ENCODE measurements around the gene CSH2. TPM values are rescaled to one million over a fixed set of nuclear protein-coding genes. Genes with fewer than 3 reads are reported as not detected.
A peak's percentile ranks its signal among the peaks of the same experiment; 100 is the strongest.
"Not testable (repeated sequence)": the region's sequence is repeated elsewhere in the genome, so short reads cannot be mapped to it uniquely, and the experiment has no call there.

Gene CSH2
- total RNA-seq, 1 experiment from 2014 or later = not detected

DNA sequence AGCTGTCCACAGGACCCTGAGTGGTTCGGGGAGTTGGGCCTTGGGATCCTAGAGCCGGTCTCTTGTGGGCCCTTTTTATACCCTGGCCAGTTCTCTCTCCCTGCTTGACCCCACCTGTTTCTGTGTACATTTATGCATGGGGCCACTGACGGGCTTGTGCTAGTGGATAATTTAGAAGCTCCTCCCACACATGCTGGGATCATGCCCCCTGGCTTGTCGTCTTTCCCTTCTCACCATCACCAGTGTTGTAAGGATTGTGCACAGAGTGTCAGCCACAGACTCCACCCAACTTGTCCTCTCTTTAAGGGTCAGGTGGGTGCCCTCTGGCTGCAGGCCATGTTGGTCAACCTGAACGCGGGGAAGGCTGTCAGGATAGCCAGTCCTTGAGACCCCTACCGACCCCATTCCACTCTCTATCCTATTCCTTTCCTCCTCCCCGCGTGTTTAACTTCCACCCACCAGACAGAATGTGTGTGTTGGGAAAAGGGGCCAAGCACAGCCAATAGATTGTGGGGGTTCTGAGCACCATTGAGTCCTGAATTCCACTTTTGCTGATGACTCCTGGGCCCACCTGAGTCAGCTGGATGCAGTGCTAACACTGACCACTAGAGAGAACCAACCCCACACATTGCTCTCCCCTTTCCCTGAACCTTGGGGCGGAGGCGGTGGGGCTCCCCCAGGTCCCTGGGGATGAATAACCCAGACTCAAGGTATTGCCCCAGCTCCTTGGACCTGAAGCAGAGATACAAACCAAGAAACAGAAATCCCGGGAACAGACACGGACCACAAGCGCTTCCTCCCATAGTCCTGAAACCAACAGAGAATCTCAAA is 23.3 kb upstream of the CSH2 start, which contains the start of gene CSH1:
TSS of gene CSH1 (minus strand) at position 51 of the 831 bp plus-strand sequence. CDS start 63 bp downstream, outside the sequence.
- H3K9me3 ChIP-seq (ENCODE audit: low read depth, low read length, poor library complexity, severe bottlenecking); H3K27ac ChIP-seq (ENCODE audit: low read depth, low read length, poor library complexity, severe bottlenecking); H3K4me3 ChIP-seq (ENCODE audit: low read depth, low read length, poor library complexity, severe bottlenecking); H3K4me1 ChIP-seq (ENCODE audit: insufficient read depth, low read length, poor library complexity, severe bottlenecking); H3K36me3 ChIP-seq (ENCODE audit: insufficient read depth, low read length, poor library complexity, severe bottlenecking); intact Hi-C loops (cut with micrococcal nuclease; ENCODE audit: unreplicated experiment); BruUV-seq (replicated peaks); CTCF ChIA-PET; POLR2A ChIA-PET (ENCODE audit: low non-redundant PET); H3K27me3 ChIP-seq (replicated peaks; ENCODE audit: insufficient read depth, low read depth, low read length, poor library complexity); DNase-seq (ENCODE audit: low spot score): not testable (repeated sequence)

DNA sequence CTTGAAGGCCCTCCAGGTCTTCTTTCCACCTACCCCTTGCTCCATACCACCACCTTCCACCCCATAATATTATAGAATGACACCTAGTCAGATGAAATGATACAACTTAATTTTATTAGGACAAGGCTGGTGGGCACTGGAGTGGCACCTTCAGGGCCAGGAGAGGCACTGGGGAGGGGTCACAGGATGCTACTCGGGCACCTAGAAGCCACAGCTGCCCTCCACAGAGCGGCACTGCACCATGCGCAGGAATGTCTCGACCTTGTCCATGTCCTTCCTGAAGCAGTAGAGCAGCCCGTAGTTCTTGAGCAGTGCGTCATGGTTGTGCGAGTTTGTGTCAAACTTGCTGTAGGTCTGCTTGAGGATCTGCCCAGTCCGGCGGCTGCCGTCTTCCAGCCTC is 21.3 kb upstream of the CSH2 start:
- H3K4me1 ChIP-seq (ENCODE audit: insufficient read depth, low read length, poor library complexity, severe bottlenecking); H3K27ac ChIP-seq (ENCODE audit: low read depth, low read length, poor library complexity, severe bottlenecking); BruUV-seq (replicated peaks); H3K27me3 ChIP-seq (replicated peaks; ENCODE audit: insufficient read depth, low read depth, low read length, poor library complexity); H3K4me3 ChIP-seq (ENCODE audit: low read depth, low read length, poor library complexity, severe bottlenecking); H3K9me3 ChIP-seq (ENCODE audit: low read depth, low read length, poor library complexity, severe bottlenecking); POLR2A ChIA-PET (ENCODE audit: low non-redundant PET); intact Hi-C loops (cut with micrococcal nuclease; ENCODE audit: unreplicated experiment); CTCF ChIA-PET; DNase-seq (ENCODE audit: low spot score); H3K36me3 ChIP-seq (ENCODE audit: insufficient read depth, low read length, poor library complexity, severe bottlenecking): not testable (repeated sequence)

DNA sequence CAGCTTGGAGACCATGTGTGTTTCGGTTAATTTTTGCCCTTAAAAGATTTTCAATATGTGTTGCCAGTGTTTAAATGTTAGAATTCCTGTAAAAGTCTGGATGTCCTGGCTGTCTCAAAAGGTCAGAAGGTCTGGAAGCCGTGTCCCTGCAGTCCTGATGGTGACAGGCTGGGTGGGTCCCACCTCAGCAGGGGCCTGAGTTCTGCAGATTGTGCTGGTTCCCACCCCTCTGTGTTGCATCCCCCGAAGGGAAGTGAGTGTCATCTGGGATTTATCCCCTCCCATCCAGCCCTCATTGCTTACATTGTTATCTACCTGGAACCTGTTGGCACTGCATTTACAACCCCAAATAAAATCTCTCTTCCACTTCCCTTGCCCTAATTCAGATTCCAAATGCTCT is 20.5 kb upstream of the CSH2 start:
- DNase-seq (ENCODE audit: low spot score); CTCF ChIA-PET; H3K36me3 ChIP-seq (ENCODE audit: insufficient read depth, low read length, poor library complexity, severe bottlenecking); H3K4me1 ChIP-seq (ENCODE audit: insufficient read depth, low read length, poor library complexity, severe bottlenecking); intact Hi-C loops (cut with micrococcal nuclease; ENCODE audit: unreplicated experiment); H3K27me3 ChIP-seq (replicated peaks; ENCODE audit: insufficient read depth, low read depth, low read length, poor library complexity); H3K4me3 ChIP-seq (ENCODE audit: low read depth, low read length, poor library complexity, severe bottlenecking); POLR2A ChIA-PET (ENCODE audit: low non-redundant PET); H3K27ac ChIP-seq (ENCODE audit: low read depth, low read length, poor library complexity, severe bottlenecking); H3K9me3 ChIP-seq (ENCODE audit: low read depth, low read length, poor library complexity, severe bottlenecking); BruUV-seq (replicated peaks): not testable (repeated sequence)

- BruUV-seq (replicated peaks); H3K9me3 ChIP-seq (ENCODE audit: low read depth, low read length, poor library complexity, severe bottlenecking); H3K36me3 ChIP-seq (ENCODE audit: insufficient read depth, low read length, poor library complexity, severe bottlenecking); CTCF ChIA-PET; POLR2A ChIA-PET (ENCODE audit: low non-redundant PET); H3K4me3 ChIP-seq (ENCODE audit: low read depth, low read length, poor library complexity, severe bottlenecking); DNase-seq (ENCODE audit: low spot score); H3K4me1 ChIP-seq (ENCODE audit: insufficient read depth, low read length, poor library complexity, severe bottlenecking); intact Hi-C loops (cut with micrococcal nuclease; ENCODE audit: unreplicated experiment); H3K27me3 ChIP-seq (replicated peaks; ENCODE audit: insufficient read depth, low read depth, low read length, poor library complexity); H3K27ac ChIP-seq (ENCODE audit: low read depth, low read length, poor library complexity, severe bottlenecking): not testable (repeated sequence)
Observed at GRCh38 chr17:63892316-63893037, 19.0 kb upstream of the CSH2 start.

DNA sequence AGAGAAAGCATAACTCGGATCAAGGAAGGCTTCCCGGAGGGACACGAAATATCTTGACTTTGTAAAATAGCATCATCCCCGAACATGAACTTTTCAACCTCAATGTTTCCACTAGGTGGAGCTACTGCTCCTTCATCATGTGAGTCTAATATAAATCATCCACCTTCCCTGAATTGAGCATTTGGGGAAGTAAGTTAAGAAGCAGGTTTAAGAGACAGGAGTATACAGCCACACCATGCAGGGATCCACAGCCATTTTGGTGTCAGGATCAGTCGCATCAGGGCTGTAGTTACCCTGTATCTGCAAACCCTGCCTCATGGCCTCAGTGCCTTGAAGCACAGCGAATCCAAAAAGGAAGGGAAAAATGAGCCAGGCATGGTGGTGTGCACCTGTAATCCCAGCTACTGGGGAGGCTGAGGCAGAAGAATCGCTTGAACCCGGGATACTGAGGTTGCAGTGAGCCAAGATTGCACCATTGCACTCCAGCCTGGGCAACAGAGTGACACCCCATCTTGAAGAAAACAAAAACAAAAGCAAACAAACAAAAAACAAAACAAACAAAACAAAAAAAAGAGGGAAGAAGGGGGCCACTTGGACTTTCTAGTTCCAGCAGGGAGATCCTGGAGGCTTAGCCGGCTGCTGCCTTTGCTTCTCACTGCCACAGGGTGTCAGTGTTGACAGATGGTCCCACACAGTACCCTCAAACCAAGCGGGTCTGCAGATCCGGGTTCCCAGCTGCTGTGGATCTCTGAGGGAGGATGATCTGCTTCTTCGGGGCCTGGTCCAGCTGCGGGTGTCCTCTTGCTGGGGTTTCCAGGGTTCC is 15.8 kb upstream of the CSH2 start:
- H3K27me3 ChIP-seq (replicated peaks; ENCODE audit: insufficient read depth, low read depth, low read length, poor library complexity); H3K9me3 ChIP-seq (ENCODE audit: low read depth, low read length, poor library complexity, severe bottlenecking); H3K4me1 ChIP-seq (ENCODE audit: insufficient read depth, low read length, poor library complexity, severe bottlenecking); intact Hi-C loops (cut with micrococcal nuclease; ENCODE audit: unreplicated experiment); H3K36me3 ChIP-seq (ENCODE audit: insufficient read depth, low read length, poor library complexity, severe bottlenecking); H3K27ac ChIP-seq (ENCODE audit: low read depth, low read length, poor library complexity, severe bottlenecking); BruUV-seq (replicated peaks); H3K4me3 ChIP-seq (ENCODE audit: low read depth, low read length, poor library complexity, severe bottlenecking); POLR2A ChIA-PET (ENCODE audit: low non-redundant PET): not testable (repeated sequence)
- TF ChIP-seq CTCF (conservative IDR thresholded peaks at IDR 0.05; ENCODE audit: low read depth, low read length) = peak; percentile 52
- CTCF ChIA-PET = interaction anchor here (0.8 to 1.0 kb wide), 2 partner anchors 61 to 244 kb away, joined by 3 to 4 read pairs; no protein-coding TSS in a partner anchor
- peak; percentile 59 for DNase-seq (ENCODE audit: low spot score)

DNA sequence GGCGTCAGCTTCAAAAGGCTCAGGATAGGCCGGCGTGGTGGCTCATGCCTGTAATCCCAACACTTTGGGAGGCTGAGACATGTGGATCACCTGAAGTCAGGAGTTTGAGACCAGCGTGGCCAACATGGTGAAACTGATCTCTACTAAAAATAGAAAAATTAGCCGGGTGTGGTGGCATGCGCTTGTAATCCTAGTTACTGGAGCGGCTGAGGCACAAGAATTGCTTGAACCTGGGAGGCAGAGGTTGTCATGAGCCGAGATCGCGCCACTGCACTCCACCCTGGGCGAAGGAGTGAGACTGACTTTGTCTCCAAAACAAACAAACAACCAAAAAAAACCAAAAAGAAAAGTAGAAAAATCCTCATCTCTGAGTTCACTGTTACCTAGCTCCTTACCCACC is 11.6 kb upstream of the CSH2 start:
- CTCF ChIA-PET; intact Hi-C loops (cut with micrococcal nuclease; ENCODE audit: unreplicated experiment); POLR2A ChIA-PET (ENCODE audit: low non-redundant PET); H3K27ac ChIP-seq (ENCODE audit: low read depth, low read length, poor library complexity, severe bottlenecking); H3K27me3 ChIP-seq (replicated peaks; ENCODE audit: insufficient read depth, low read depth, low read length, poor library complexity); H3K4me1 ChIP-seq (ENCODE audit: insufficient read depth, low read length, poor library complexity, severe bottlenecking); H3K9me3 ChIP-seq (ENCODE audit: low read depth, low read length, poor library complexity, severe bottlenecking); H3K36me3 ChIP-seq (ENCODE audit: insufficient read depth, low read length, poor library complexity, severe bottlenecking); DNase-seq (ENCODE audit: low spot score); H3K4me3 ChIP-seq (ENCODE audit: low read depth, low read length, poor library complexity, severe bottlenecking); BruUV-seq (replicated peaks): not testable (repeated sequence)
